ENCODE results near the gene DNAJC18.

The DNAJC18 gene

GRCh38 chr5:139369181-139369580 lies 70.1 kb downstream of the DNAJC18 start:
- DNase-seq (ENCODE audit: low spot score) = no peak

GRCh38 chr5:139368613-139369012 lies 70.7 kb downstream of the DNAJC18 start:
- no peak for DNase-seq (ENCODE audit: low spot score)

- DNase-seq (ENCODE audit: low spot score) = no peak
Measured at GRCh38 chr5:139364466-139364865, 74.9 kb downstream of the DNAJC18 start.

GRCh38 chr5:139363937-139364336 lies 75.4 kb downstream of the DNAJC18 start:
- DNase-seq (ENCODE audit: low spot score) = no peak

- no peak for DNase-seq (ENCODE audit: low spot score)
Measured at GRCh38 chr5:139361835-139362429, 77.4 kb downstream of the DNAJC18 start.

GRCh38 chr5:139360384-139360783 lies 78.9 kb downstream of the DNAJC18 start:
- no peak for DNase-seq (ENCODE audit: low spot score)

Small RNAs within 50 kb of the gene (small RNA-seq; reads per million reads assigned to genes)
- gene RNU5B-4P = 0.18 to 10.1 reads per million in 2 experiments

Data from SK-N-DZ (cell line).